Ovary (tissue), 3 donors: ENCODE data around the gene FUOM.

Experiments used
- EP300 ChIP-seq: sonication (generic); formaldehyde crosslinking; IDR thresholded peaks from one replicate; pipeline ENCODE4 v1.6.1; 2017; ENCODE audit warnings: antibody characterized with exemption
- POLR2A ChIP-seq: fragments of 450-650 bp; IDR thresholded peaks from one replicate; pipeline ENCODE4 v1.6.1; 2017; ENCODE audit warnings: antibody characterized with exemption, mild to moderate bottlenecking, moderate library complexity
- TF ChIP-seq, protein P1 (sequence below), 3 donors: fragments of 450-650 bp in 2 of 3; fragments of 200-600 bp in 1 of 3; IDR thresholded peaks; one replicate each; pipeline versions ENCODE4 v1.5.1 to v1.8.0; 2016 to 2022; ENCODE audit warnings: antibody characterized with exemption in 3 of 3, mild to moderate bottlenecking in 1 of 3
- donor health status: DM: no; HTN: no; CAD: no.

DNA sequence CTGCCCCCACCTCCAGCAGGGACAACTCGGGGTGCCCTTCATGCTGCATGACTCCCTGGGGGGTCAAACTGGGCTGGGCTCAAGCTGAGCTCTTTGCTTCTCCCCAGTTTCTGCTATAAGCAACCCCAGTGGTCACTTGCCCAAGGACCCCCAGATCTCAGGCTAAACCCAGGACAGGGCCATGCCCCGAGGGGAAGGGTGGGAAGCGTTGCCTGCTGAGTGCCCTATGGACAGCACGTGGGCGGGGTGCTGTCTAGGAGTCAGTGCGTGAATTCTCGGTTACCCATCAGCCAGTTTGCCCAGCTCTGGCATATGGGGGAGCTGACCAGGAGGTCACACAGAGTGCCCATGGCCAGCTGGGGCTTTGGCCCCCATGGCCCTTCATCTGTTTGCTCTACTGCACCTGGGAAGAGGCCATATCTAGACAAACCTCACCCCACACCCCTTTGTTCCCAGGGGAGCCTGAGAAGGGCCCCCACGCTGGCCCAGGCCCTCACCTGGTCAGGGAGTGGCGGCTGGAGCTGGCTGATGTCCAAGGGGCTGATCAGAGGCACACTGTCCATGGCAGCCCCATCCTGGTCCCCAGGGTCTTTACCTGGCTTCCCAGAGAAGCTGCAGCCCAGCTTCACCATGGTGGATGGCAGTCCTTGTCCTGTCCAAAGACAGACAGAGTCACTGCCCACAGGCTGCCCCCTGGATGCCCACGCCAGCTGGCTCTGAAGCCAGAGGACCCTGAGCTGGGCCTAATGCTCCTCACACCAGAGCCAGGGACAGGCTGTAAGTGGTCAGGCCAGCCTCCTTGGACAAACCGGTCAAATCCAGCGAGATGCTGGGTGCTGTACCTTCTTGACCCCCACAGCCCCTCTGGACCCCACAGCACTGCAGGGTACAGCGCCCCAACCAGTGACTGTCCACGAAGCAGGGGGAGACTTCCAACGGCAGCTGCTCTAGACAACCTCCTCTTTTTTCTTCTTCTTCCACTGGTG lies 29.2 kb downstream of the FUOM start:
- TF ChIP-seq, protein P1, sequence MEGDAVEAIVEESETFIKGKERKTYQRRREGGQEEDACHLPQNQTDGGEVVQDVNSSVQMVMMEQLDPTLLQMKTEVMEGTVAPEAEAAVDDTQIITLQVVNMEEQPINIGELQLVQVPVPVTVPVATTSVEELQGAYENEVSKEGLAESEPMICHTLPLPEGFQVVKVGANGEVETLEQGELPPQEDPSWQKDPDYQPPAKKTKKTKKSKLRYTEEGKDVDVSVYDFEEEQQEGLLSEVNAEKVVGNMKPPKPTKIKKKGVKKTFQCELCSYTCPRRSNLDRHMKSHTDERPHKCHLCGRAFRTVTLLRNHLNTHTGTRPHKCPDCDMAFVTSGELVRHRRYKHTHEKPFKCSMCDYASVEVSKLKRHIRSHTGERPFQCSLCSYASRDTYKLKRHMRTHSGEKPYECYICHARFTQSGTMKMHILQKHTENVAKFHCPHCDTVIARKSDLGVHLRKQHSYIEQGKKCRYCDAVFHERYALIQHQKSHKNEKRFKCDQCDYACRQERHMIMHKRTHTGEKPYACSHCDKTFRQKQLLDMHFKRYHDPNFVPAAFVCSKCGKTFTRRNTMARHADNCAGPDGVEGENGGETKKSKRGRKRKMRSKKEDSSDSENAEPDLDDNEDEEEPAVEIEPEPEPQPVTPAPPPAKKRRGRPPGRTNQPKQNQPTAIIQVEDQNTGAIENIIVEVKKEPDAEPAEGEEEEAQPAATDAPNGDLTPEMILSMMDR (IDR thresholded peaks at IDR 0.05): no peak
- no peak for TF ChIP-seq POLR2A
- no peak for TF ChIP-seq EP300
